HG02610 (cell line): ENCODE results near the gene MAGOHB.
A peak's percentile ranks its signal among the peaks of the same experiment; 100 is the strongest.
"Not testable (repeated sequence)": the region's sequence is repeated elsewhere in the genome, so short reads cannot be mapped to it uniquely, and the experiment has no call there.

ENCODE experiments used
- ATAC-seq: cut with Tn5 transposase; IDR thresholded peaks from one replicate; pipeline ENCODE4 v1.9.1; 2021; ENCODE audit warnings: mild to moderate bottlenecking, moderate library complexity; ENCODE audit not compliant: unreplicated experiment

The MAGOHB gene

GRCh38 chr12:10613349-10614055 lies at the start of gene MAGOHB:
MAGOHB (minus strand) TSS chr12:10613609; CDS start chr12:10613532, 77 bp downstream.
- peak; percentile 94 for ATAC-seq

- no peak for ATAC-seq
Observed at GRCh38 chr12:10661338-10661737, 47.9 kb upstream of the MAGOHB start.

- ATAC-seq = no peak
Observed at GRCh38 chr12:10654003-10654402, 40.6 kb upstream of the MAGOHB start.

- no peak for ATAC-seq
Observed at GRCh38 chr12:10652192-10652591, 38.8 kb upstream of the MAGOHB start.

GRCh38 chr12:10646576-10646975 lies 33.2 kb upstream of the MAGOHB start:
- not testable (repeated sequence) for ATAC-seq

- no peak for ATAC-seq
Observed at GRCh38 chr12:10645910-10646309, 32.5 kb upstream of the MAGOHB start.

- ATAC-seq = no peak
Observed at GRCh38 chr12:10641735-10642500, 28.5 kb upstream of the MAGOHB start.

GRCh38 chr12:10638728-10639127 lies 25.3 kb upstream of the MAGOHB start:
- no peak for ATAC-seq

GRCh38 chr12:10636611-10637010 lies 23.2 kb upstream of the MAGOHB start:
- ATAC-seq = no peak

- ATAC-seq = no peak
Observed at GRCh38 chr12:10636124-10636523, 22.7 kb upstream of the MAGOHB start.

GRCh38 chr12:10635306-10635705 lies 21.9 kb upstream of the MAGOHB start:
- no peak for ATAC-seq

- ATAC-seq = no peak
Observed at GRCh38 chr12:10634427-10634826, 21.0 kb upstream of the MAGOHB start.

GRCh38 chr12:10633541-10633940 lies 20.1 kb upstream of the MAGOHB start:
- ATAC-seq = no peak

- no peak for ATAC-seq
Observed at GRCh38 chr12:10632226-10632625, 18.8 kb upstream of the MAGOHB start.

GRCh38 chr12:10624605-10625004 lies 11.2 kb upstream of the MAGOHB start:
- no peak for ATAC-seq

GRCh38 chr12:10623131-10623530 lies 9.7 kb upstream of the MAGOHB start:
- no peak for ATAC-seq

GRCh38 chr12:10621278-10621677 lies 7.9 kb upstream of the MAGOHB start:
- ATAC-seq = no peak

- ATAC-seq = no peak
Observed at GRCh38 chr12:10620078-10620779, 6.8 kb upstream of the MAGOHB start.

- ATAC-seq = no peak
Observed at GRCh38 chr12:10618338-10618987, 5.1 kb upstream of the MAGOHB start.

- no peak for ATAC-seq
Observed at GRCh38 chr12:10617863-10618262, 4.5 kb upstream of the MAGOHB start.

- ATAC-seq = no peak
Observed at GRCh38 chr12:10615532-10615931, 2.1 kb upstream of the MAGOHB start.
